ENCODE data around the gene CGRRF1. TPM values are rescaled to one million over a fixed set of nuclear protein-coding genes. Genes with fewer than 3 reads are reported as not detected.

CGRRF1 gene
- total RNA-seq, 2 experiments from 2014 or later, result 34.5 to 42.8 TPM

GRCh38 chr14:54585214-54585613 is 75.5 kb downstream of the CGRRF1 start:
- no peaks in the 10 kb centered on the region for H3K36me3 Mint-ChIP-seq (ENCODE audit: low read depth)

More at GRCh38 chr14:54585214-54585613, 75.5 kb downstream of the CGRRF1 start:
- Histone ChIP-seq H3K4me3 (ENCODE audit: low read length) (no peak overlapping the region), H3K27me3 (ENCODE audit: control insufficient read depth in 1 of 2, insufficient read depth in 2 of 2, low read length in 2 of 2) (no peaks in the 10 kb centered on the region), H3K36me3 (ENCODE audit: insufficient read depth, low read length) (no peaks in the 10 kb centered on the region), H3K9me3 (ENCODE audit: control insufficient read depth in 1 of 2, insufficient read depth in 1 of 2, low read length in 2 of 2) (no peaks in the 10 kb centered on the region), H3K27ac (ENCODE audit: low read depth in 1 of 2, low read length in 2 of 2) (no peak overlapping the region), H3K4me1 (ENCODE audit: insufficient read depth, low read length) (no peaks in the 10 kb centered on the region)
- CTCF ChIA-PET, result no interaction called here
- intact Hi-C loops (cut with DNase I, micrococcal nuclease), result no loop called here
- POLR2A ChIA-PET, result no interaction called here
- H3K27ac Mint-ChIP-seq, result no peak overlapping the region
- no peak overlapping the region for H3K4me3 Mint-ChIP-seq
- peaks cover 6% of the 10 kb centered on the region for H3K27me3 Mint-ChIP-seq
- ATAC-seq (ENCODE audit: poor library complexity), result no peak
- H3K4me1 Mint-ChIP-seq (ENCODE audit: low read depth), result no peaks in the 10 kb centered on the region
- no peak for DNase-seq
- H3K9me3 Mint-ChIP-seq, result no peaks in the 10 kb centered on the region
- TF ChIP-seq, protein P1, sequence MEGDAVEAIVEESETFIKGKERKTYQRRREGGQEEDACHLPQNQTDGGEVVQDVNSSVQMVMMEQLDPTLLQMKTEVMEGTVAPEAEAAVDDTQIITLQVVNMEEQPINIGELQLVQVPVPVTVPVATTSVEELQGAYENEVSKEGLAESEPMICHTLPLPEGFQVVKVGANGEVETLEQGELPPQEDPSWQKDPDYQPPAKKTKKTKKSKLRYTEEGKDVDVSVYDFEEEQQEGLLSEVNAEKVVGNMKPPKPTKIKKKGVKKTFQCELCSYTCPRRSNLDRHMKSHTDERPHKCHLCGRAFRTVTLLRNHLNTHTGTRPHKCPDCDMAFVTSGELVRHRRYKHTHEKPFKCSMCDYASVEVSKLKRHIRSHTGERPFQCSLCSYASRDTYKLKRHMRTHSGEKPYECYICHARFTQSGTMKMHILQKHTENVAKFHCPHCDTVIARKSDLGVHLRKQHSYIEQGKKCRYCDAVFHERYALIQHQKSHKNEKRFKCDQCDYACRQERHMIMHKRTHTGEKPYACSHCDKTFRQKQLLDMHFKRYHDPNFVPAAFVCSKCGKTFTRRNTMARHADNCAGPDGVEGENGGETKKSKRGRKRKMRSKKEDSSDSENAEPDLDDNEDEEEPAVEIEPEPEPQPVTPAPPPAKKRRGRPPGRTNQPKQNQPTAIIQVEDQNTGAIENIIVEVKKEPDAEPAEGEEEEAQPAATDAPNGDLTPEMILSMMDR (IDR thresholded peaks at IDR 0.05), result no peak

Other genes with a start within 250 kb of the CGRRF1 start
- 1 to 10 TPM in 1 of 2 experiments, under 1 TPM in 1; 0.61 to 1.4 TPM for gene CDKN3, start 112.9 kb upstream of the CGRRF1 start, total RNA-seq
- 10 to 100 TPM; 55.9 TPM for gene CNIH1, start 68.5 kb upstream of the CGRRF1 start, total RNA-seq
- gene GMFB, start 20.9 kb upstream of the CGRRF1 start, total RNA-seq, result 10 to 100 TPM; 39.5 to 43.5 TPM
- gene SAMD4A, start 57.2 kb downstream of the CGRRF1 start, total RNA-seq, result 1 to 10 TPM; 1.9 to 2.3 TPM

Measured in CD4-positive, alpha-beta T cell (primary cell).